H54 (cell line): ENCODE data around the gene MIPEP.

Experiments used
- DNase-seq: peaks from one replicate; pipeline ENCODE4 v3.0.0; 2011; ENCODE audit warnings: low spot score, mixed read lengths; ENCODE audit not compliant: insufficient read length
- FAIRE-seq: peaks from 3 replicates; lab custom pipeline; 2011; peaks lifted over from hg19 to GRCh38; lab: Jason Lieb, UNC
- POLR2A ChIP-seq: IDR thresholded peaks from 2 replicates; pipeline ENCODE4 v1.6.1; 2011; ENCODE audit warnings: low read depth, mild to moderate bottlenecking, low read length

MIPEP gene

DNA sequence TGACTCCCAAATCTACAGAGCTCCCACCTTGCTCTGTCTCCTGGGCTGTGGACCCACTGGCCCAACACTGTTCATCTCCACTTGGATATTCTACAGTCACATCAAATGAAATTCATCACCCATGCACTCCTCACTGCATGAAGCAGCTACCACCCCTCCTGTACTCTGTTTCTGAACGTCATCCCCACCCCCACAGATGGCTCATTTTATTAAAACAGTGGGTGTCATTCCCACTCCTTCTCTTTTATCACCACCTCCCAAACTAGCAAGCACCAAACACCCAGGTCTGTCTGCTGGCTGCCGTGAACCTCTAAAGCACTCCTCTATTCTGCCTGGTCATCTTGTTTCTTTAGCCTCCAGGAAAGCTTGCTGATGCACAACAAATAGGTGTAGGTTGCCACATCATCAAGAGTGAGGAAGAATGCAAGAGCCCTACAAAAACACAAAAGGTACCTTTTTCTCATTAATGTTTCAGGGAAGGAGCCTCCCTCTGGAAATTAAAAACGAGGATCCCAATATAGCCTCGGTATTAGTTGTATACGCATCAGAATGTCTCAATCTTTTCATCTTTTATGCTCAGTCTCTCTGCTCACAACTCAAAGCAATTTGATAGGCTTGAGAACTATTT, 91.8 kb downstream of the MIPEP start:
- TF ChIP-seq POLR2A, result no peak
- DNase-seq (no peak), FAIRE-seq (no peak)

DNA sequence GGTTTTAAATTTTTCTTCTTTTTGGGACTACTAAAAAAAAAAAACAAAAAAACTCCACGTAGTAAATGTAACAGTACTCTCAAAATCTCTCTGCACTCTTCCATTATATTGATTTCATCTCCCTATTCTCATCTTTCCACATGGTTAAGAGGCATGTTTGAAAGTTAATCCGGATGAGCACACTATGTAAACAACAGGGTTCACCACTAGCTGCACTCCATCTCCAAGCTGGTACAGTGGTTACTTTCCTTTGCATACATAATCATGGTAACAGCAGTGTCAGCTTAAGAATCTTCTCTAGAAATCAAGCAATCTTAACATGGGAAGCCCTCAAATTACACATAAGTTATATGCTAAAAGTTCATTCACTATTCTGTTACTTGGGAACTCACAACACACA, 92.6 kb downstream of the MIPEP start:
- DNase-seq (no peak), FAIRE-seq (no peak)
- no peak for TF ChIP-seq POLR2A

DNA sequence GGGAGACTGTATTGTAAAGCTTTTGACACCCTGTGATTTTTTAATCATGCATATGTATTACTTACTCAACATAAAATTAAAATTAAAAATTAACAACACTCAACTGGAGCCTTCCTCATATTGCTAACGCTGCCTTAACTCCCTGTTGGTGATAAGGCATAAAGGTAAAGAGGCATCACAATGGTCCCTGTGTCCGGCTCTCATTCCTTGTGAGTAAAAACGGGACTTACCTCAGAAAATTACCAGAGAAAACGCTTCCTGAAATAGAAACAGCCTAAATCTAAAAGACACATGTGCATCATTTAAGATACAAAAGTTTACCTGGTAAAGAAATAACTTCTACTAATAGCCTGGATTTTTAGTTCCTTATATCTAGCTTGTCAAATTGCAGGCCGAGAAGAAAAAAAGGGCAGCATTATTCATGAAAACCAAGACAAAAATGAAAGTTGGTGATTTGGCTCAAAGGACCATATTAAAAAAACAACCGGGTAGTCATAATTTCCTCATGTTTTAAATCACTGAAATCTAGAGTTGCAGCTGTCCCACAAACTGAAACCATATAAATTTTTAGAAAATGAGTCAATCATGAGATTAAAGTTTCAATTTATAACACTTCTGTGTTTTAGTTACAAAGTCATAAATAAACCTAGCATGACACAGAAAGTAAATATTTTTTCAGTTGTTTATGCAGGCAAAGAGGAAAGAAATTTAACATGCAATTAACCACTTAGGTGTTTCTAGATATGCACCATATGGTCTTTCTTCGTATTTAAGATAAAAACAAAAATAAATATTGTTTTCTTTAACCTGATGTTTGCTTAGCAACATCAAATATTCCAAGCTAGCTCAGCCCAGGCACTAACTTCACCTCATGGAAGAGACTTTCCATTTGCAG, 94.7 kb downstream of the MIPEP start:
- DNase-seq (no peak), FAIRE-seq (no peak)
- no peak for TF ChIP-seq POLR2A

DNA sequence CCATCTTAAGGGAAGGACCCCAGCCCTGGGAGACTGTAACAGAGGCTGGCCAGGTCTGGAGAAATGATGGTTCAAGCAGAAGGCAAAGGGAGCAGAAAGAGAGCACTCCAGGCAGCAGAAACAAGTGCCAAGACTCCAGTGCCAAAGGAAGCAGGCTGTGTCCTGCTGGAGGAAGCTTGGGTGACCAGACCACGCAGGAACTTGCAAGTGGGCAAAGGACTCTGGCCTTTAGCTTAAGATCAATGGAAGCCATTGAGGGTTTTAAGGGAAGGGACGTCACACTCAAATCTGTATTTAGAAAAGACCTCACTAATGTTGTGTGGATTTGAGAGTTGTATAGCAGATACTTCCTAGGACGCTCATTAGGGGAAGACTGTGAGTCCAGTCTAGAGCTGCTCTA, 95.5 kb downstream of the MIPEP start:
- DNase-seq, result no peak
- FAIRE-seq, result no peak
- no peak for TF ChIP-seq POLR2A

DNA sequence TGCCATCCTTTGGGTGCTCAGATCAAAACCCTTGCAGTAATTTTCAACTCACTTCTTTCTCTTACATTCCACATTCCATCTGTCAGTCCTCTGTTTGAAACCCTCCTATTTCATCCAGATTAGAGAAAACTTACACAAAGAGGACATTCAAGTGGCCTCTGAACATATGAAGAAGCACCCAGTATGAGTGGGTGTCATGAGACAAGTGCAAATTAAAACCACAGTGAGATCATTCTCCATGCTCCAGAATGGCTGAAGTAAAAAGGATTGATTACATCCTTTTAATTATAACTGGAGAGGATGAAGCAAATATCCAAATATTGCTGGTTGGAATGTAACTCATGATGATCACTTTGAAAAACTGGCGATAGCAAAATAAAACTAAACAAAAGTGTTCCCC, 96.5 kb downstream of the MIPEP start:
- FAIRE-seq (no peak), DNase-seq (no peak)
- no peak for TF ChIP-seq POLR2A

DNA sequence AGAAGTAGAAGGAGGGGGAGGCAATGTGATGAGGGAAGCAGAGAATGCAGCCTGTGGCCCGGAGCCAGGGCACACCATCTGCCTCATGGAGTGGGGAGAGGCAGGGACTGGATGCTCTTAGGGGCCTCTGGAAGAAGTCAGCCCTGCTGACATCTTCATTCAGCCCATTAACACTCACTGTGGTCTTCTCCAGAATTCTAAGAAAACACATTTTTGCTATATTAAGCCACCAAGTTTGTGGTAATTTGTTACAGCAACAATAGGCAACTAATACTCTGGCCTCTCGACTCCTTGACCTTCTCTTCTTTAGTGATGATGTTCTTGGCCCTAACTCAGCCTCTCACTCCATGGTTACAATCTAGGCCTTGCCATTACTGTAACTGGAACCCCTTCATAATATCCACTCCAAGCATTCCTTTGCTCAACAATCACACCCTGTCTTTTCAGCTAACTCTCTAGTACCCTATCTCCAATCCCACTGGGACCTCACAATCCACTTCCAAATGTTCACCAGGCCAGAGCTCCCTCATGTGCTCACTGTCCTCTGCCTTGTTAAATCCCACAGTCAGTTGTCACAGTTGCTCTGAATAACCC, 98.5 kb downstream of the MIPEP start:
- FAIRE-seq, result no peak
- TF ChIP-seq POLR2A, result no peak
- DNase-seq, result no peak

DNA sequence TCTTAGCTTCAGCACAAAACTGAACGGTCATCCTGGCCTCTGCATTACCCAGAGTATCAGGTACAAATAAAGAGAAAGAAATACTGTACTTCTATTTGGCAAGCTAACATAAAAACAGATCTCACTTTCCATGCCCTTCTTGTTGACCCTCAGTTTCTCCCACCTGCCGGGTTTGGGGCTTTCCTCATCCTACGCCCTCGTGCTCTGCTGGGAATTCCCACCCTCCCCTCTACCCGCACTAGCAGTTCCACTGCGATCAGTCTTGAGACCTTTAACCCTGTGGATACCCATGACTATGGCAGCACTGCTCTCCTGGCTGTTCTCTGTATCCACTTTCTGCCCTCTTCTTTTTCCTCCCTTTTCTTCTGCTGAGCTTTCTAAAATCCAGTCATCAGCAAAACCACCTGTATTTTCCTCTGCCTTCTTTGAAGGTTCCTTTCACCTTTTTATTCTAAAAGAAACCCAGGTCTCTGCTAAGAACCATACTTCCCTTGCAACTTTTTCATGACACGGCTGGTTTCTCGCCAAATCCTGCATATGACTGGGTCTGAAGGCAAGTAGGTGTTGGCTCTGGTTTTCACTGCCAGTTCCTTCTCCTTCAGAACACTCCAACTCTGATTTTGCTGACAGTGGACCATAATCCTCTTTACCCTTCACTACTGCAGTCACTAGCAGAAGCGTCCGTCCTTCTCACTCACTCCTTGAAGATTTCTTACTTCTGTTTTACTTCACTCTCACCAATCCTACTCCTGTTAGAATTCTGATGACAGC, 99.4 kb downstream of the MIPEP start:
- no peak for TF ChIP-seq POLR2A
- no peak for DNase-seq
- no peak for FAIRE-seq

DNA sequence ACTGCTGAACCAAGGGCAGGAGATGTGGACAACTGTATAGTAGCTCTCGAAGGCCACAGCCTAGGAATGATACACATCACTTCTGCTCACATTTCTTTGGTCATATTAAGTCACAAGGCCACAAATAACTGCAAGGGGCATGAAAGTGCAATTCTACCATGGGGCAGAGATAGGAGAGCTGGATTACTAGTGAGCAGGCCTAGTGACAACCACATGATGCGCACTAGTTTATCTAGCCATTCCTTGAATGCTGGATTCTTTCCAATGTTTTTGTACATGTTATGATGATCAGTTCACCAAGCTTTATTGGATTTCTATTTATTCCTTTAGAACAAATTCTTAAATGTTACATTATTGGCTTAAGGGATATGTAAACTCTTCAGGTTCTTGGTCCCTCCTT, 100.7 kb downstream of the MIPEP start:
- TF ChIP-seq POLR2A, result no peak
- FAIRE-seq (no peak), DNase-seq (no peak)

DNA sequence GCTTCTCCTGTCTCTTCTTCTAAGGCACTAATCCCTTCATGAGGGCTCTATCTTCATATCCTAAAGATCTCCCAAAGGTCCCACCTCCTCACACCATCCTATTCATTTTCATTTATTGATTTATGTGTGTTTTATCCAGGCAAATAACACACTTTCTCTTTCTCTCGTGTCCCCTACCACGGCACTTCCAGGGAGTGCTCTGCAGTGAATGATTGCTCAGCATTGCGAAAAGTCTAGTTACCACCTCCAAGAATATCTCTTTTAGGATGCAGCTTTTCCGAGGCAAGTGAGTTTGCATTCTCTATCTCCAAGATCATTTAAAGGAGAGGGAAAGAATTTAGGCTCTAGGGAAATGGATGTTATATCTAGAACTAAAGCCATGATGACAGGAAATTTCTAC, 101.7 kb downstream of the MIPEP start:
- FAIRE-seq (no peak), DNase-seq (no peak)
- no peak for TF ChIP-seq POLR2A

DNA sequence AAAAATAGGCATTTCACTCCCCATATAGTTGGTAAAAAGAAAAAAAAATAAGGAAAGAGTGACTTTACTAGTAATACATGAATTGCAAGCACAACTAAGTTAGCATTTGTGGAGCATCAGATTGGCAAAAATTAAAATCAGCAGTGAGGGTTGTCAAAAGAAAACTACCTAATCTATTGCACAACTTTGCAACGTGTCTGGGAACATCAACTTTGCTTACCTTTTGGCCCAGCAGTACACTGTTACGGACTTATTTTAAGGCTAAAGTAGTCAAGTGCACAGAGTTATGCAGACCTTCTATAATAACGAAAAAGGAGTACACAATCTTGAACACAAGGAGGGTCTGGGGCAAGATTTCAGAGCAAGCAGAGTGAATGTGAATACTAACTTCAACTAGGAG, 102.6 kb downstream of the MIPEP start:
- no peak for FAIRE-seq
- TF ChIP-seq POLR2A, result no peak

DNA sequence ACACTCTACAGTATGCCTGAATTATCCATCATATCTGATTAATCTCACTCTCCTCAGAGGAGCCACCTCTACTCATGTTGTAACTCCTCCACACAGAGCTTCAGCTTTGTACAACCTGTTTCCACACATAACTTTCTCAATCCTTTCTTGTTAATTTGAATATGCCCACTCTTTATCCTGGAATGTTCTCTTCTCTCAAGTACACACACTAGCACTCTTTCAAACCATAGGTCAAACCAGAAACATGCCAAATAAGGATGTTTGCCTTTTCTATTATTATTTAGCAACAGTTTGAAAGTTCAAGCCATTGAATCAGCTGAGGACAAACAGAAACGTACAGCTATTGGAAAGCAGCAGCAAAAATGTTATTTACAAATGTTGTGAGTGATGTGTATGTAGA, 110.3 kb downstream of the MIPEP start:
- DNase-seq, result no peak
- no peak for TF ChIP-seq POLR2A
- no peak for FAIRE-seq

More for the DNA sequence above, 102.6 kb downstream of the MIPEP start:
- no peak for DNase-seq

DNA sequence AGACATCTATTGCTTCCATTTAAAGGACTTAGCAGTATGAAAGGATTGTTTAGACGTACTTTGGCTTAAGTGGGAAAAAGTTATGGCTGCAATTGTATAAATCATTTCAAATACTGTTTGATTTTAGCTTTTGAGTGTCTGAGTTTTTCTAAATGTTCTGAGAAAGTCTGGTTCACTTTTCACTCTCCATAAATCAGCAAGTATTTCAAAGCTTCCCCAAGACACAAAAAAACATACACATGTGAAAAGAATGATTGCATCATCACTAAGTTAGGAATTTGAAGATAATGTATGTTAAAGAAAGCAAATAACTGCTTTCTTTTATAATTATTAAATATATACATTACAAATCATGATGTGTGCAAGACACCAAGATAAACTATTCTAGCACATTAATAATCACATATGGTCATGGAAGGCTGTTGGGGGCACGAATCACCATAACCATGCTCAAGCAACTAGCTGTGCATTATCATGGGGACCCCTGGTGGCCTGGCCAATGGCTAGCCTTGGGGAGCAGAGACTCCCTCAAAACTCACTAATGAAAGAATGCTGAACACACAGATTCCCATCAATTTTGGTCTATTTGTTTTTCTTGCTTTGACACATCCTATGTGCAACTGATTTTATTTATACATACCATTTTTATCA, 111.1 kb downstream of the MIPEP start:
- no peak for DNase-seq
- no peak for TF ChIP-seq POLR2A
- no peak for FAIRE-seq

DNA sequence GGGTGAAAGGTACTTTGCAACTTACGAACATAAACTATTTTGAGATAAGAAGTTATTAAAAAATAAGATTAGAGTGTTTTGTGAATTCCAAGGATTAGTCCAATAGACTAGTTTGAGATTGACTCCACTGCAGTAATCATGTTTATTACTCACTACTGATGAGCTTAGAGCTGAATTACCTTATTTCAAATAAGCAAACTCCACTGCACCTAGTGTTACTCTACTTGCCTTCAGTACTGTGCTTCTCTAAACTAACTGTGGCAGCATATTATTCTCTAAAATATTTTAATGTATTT, 111.7 kb downstream of the MIPEP start:
- DNase-seq (no peak), FAIRE-seq (no peak)
- no peak for TF ChIP-seq POLR2A
